HepG2 (cell line): Measurements from ENCODE around the gene CNPY1.

Experiments used
- HIVEP1 ChIP-seq: sonication (generic); formaldehyde crosslinking; IDR thresholded peaks from 2 replicates; pipeline ENCODE4 v1.4.0; 2020; ENCODE audit warnings: mild to moderate bottlenecking, missing genetic modification reagents
- HNRNPLL ChIP-seq: fragments of 200-400 bp; formaldehyde crosslinking; IDR thresholded peaks from 2 replicates; pipeline ENCODE4 v1.6.1; 2017; ENCODE audit warnings: mild to moderate bottlenecking, low read depth, low read length; ENCODE audit not compliant: poor library complexity, severe bottlenecking
- MXD4 ChIP-seq: IDR thresholded peaks from 2 replicates; pipeline ENCODE4 v1.6.1; 2016; ENCODE audit warnings: mild to moderate bottlenecking, missing biosample characterization, missing genetic modification reagents
- RERE ChIP-seq: IDR thresholded peaks from 2 replicates; pipeline ENCODE4 v1.6.1; 2016; ENCODE audit warnings: low read depth, missing genetic modification reagents, missing compliant biosample characterization
- TOPORS ChIP-seq: sonication (generic); formaldehyde crosslinking; IDR thresholded peaks from 2 replicates; pipeline ENCODE4 v1.8.0; 2023; ENCODE audit warnings: mild to moderate bottlenecking, missing genetic modification reagents
- ZFP36 ChIP-seq: fragments of 150-350 bp; IDR thresholded peaks from 2 replicates; pipeline ENCODE4 v1.6.1; 2018; ENCODE audit warnings: borderline replicate concordance, low read length, low read depth; ENCODE audit not compliant: partially characterized antibody
- ZNF776 ChIP-seq: sonication (generic); formaldehyde crosslinking; IDR thresholded peaks from 2 replicates; pipeline ENCODE4 v1.4.0; 2020; ENCODE audit warnings: mild to moderate bottlenecking, missing genetic modification reagents

GRCh38 chr7:155558351-155558750 lies 12.0 kb upstream of the CNPY1 start:
- TF ChIP-seq TOPORS (no peak), HNRNPLL (no peak), MXD4 (no peak), RERE (CRISPR knock-in tag) (no peak), ZFP36 (no peak), HIVEP1 (CRISPR knock-in tag) (no peak), ZNF776 (CRISPR knock-in tag) (no peak)
